Astrocyte of the spinal cord (primary cell): ENCODE results near the gene FAP.

Experiments used
- DNase-seq: peaks from one replicate; pipeline ENCODE4 v3.0.0; 2011; ENCODE audit warnings: low read depth, low spot score
- H3K4me3 ChIP-seq: 2 replicates; pipeline ENCODE4 v1.5.1; 2011; ENCODE audit warnings: low read depth, mild to moderate bottlenecking, low read length, moderate library complexity
- CTCF ChIP-seq: IDR thresholded peaks from 2 replicates; pipeline ENCODE4 v1.5.1; 2012; ENCODE audit warnings: low read depth, mild to moderate bottlenecking, low read length, inconsistent platforms
- in situ Hi-C: cut with HindIII; loops from 2 replicates; pipeline ENCODE4 v1.10.0; 2017; ENCODE audit warnings: low sequenced_read_pairs

The FAP gene

DNA sequence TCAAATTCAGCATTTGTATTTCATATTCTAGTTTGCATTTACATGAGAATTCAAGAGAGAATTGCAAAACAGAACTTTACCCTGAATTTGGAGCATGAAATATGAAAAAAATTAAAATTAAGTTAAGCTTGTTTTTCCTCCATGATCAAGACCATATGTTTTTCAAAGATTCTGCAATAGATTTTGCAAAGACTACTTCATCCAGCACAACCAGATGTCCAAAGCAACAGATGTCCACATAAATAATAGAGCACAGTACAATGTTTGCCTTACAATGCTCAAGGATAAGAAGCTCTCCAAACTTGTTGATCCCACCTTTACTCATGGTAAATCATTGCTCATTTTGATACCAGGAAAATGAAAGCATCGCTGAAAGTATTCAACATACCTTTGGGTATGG, 25.6 kb downstream of the FAP start:
- in situ Hi-C loops: no loop called here
- no peak for DNase-seq
- no peak overlapping the region for H3K4me3 ChIP-seq
- no peak for TF ChIP-seq CTCF

- no peak for TF ChIP-seq CTCF
- H3K4me3 ChIP-seq: no peak overlapping the region
- no peak for DNase-seq
- in situ Hi-C loops: no loop called here
Measured at GRCh38 chr2:162215162-162215561, 28.1 kb downstream of the FAP start.

DNA sequence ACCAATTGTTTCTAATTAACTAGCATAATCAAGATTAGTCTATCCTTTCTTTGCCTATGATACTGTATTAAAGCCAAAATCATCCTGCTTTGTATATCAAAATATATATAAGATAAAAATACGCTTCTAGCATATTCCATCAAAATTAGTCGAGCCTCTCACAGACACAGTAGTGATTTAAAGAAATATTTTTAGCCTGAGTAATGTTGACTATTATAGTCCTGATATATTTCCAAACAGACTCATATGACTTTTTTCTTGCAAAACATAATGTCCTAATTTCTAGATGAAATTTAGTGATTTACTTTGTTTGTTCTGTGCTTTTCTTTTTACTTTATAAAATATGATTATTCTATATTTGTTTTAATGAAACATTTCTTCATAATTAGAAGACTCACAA, 30.9 kb downstream of the FAP start:
- no peak for DNase-seq
- in situ Hi-C loops: no loop called here
- no peak overlapping the region for H3K4me3 ChIP-seq
- TF ChIP-seq CTCF: no peak

DNA sequence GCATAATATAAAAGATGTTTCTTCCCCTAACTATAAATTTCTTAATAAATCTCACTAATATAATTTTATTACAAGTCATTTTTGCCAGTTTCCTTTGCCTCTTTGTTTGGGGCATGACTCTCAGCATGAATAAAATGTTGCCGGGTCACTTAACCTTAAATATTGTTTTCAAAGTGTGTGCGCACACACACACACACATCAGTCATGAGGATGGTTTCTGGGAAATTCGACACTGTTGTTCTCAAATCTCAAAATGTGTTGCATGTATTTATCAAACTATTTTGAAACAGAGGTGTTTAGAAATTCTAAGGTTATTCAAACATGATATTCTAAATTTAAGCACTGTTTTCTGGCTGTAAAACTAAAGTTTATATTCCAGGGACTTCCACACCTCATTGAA, 31.5 kb downstream of the FAP start:
- DNase-seq: no peak
- in situ Hi-C loops: no loop called here
- TF ChIP-seq CTCF: no peak
- no peak overlapping the region for H3K4me3 ChIP-seq

- TF ChIP-seq CTCF: no peak
Measured at GRCh38 chr2:162210385-162210784, 32.9 kb downstream of the FAP start.

DNA sequence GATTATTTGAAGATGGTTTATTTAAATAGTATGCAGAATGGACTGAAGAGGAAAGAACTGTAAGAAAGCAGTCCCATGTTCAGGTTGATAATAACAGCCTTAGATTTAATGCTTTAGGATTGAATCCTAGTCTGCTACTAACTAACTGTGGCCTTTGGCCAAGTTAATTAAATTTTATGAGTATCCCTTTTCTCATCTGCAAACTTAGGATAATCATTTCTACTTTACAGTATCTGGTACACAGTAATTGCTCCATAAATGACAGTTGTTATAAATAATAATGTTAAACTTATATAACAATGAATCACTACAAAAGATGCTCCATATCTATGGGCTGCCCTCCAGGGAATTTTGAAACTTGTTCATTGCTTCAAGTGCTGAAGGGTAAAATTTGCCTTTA, 41.0 kb downstream of the FAP start:
- no peak for TF ChIP-seq CTCF
- H3K4me3 ChIP-seq: no peak overlapping the region
- in situ Hi-C loops: no loop called here

More at GRCh38 chr2:162210385-162210784, 32.9 kb downstream of the FAP start:
- DNase-seq: peak; percentile 13
- H3K4me3 ChIP-seq: no peak overlapping the region
- in situ Hi-C loops: no loop called here

DNA sequence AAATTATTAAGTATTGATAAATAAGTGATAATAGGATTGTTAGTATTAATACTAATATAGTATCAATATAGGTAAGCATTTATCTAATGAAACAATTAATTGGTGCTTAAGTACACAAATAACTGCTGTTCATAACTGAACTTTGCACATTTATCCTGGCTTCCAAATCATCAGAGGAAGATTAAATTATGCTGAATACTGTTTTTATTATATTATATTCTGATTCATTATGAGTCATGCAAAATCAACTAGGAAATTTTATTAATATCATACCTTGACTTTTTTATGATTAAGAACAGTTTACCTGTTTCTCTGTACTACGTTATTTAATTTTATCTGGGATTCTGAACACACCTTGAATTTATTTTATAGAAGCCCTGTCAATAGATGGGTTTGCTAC, 42.6 kb downstream of the FAP start:
- H3K4me3 ChIP-seq: no peak overlapping the region
- in situ Hi-C loops: no loop called here
- no peak for TF ChIP-seq CTCF
- DNase-seq: no peak

More for the DNA sequence above, 41.0 kb downstream of the FAP start:
- DNase-seq: no peak
